Caco-2 (cell line): Measurements from ENCODE around the gene PHYHIPL. TPM values are rescaled to one million over a fixed set of nuclear protein-coding genes. Genes with fewer than 3 reads are reported as not detected.

ENCODE experiments used
- BruUV-seq: library from RNA; stranded (reverse); fragments of 400-500 nt; replicated peaks from 2 replicates; lab custom pipeline; 2021; lab: Mats Ljungman, UMichigan
- CTCF ChIA-PET: fragments of 300-600 bp; sonication (Branson Sonifier 250); formaldehyde crosslinking; loops from one replicate; lab custom pipeline; 2022; ENCODE audit warnings: antibody characterized with exemption; lab: Charles Lee
- POLR2A ChIA-PET: fragments of 300-600 bp; sonication (Branson Sonifier 250); formaldehyde crosslinking; loops from one replicate; lab custom pipeline; 2022; ENCODE audit warnings: antibody characterized with exemption; lab: Charles Lee
- DNase-seq, 2 experiments: peaks; one replicate each; pipeline versions ENCODE4 v3.0.0 to v3.0.0-alpha.2; 2020 to 2022
- H3K27me3 ChIP-seq: replicated peaks from 2 replicates; pipeline ENCODE4 v1.6.0; 2011; ENCODE audit warnings: low read length; ENCODE audit not compliant: control insufficient read depth, insufficient read depth
- H3K36me3 ChIP-seq: 2 replicates; pipeline ENCODE4 v1.5.1; 2011; ENCODE audit warnings: low read length; ENCODE audit not compliant: control insufficient read depth, insufficient read depth
- H3K4me1 ChIP-seq: fragments of 250-450 bp; sonication (Bioruptor Pico); 2 replicates; pipeline ENCODE4 v1.5.1; 2020; ENCODE audit warnings: mild to moderate bottlenecking
- H3K4me3 ChIP-seq: 2 replicates; pipeline ENCODE4 v1.5.1; 2011; ENCODE audit warnings: low read depth, mild to moderate bottlenecking, control low read depth, low read length
- H3K9me3 ChIP-seq: fragments of 250-450 bp; sonication (Bioruptor Pico); 2 replicates; pipeline ENCODE4 v1.5.1; 2020; ENCODE audit warnings: mild to moderate bottlenecking, moderate library complexity
- H3K27ac Mint-ChIP-seq: one replicate; pipeline ENCODE4 v1.8.0; 2022; ENCODE audit warnings: mixed read lengths; ENCODE audit not compliant: unreplicated experiment
- H3K27me3 Mint-ChIP-seq: one replicate; pipeline ENCODE4 v1.8.0; 2022; ENCODE audit warnings: mixed read lengths; ENCODE audit not compliant: insufficient read depth, unreplicated experiment
- H3K36me3 Mint-ChIP-seq: one replicate; pipeline ENCODE4 v1.8.0; 2022; ENCODE audit warnings: mild to moderate bottlenecking, mixed read lengths; ENCODE audit not compliant: insufficient read depth, unreplicated experiment
- H3K4me1 Mint-ChIP-seq: one replicate; pipeline ENCODE4 v1.8.0; 2022; ENCODE audit warnings: low read depth, mixed read lengths; ENCODE audit not compliant: unreplicated experiment
- H3K4me3 Mint-ChIP-seq: one replicate; pipeline ENCODE4 v1.8.0; 2022; ENCODE audit warnings: mild to moderate bottlenecking, moderate library complexity, mixed read lengths; ENCODE audit not compliant: unreplicated experiment
- H3K9me3 Mint-ChIP-seq: one replicate; pipeline ENCODE4 v1.8.0; 2022; ENCODE audit warnings: mixed read lengths; ENCODE audit not compliant: unreplicated experiment
- CTCF ChIP-seq, 2 experiments: fragments of 200-600 bp in 1 of 2; IDR thresholded peaks; 1 replicate in 1 of 2; 2 replicates in 1 of 2; pipeline versions ENCODE4 v1.5.1 to v1.8.0; 2011 to 2022; ENCODE audit warnings: antibody characterized with exemption in 1 of 2, control low read depth in 1 of 2, inconsistent platforms in 1 of 2, low read depth in 1 of 2, low read length in 1 of 2, mild to moderate bottlenecking in 1 of 2, moderate library complexity in 1 of 2; ENCODE audit not compliant: insufficient read depth in 1 of 2, severe bottlenecking in 1 of 2, unreplicated experiment in 1 of 2
- intact Hi-C: fragments of 100-400 bp; cut with micrococcal nuclease; formaldehyde crosslinking; loops from one replicate; pipeline ENCODE4 v1.10.0; 2022; ENCODE audit not compliant: unreplicated experiment
- total RNA-seq: library from RNA; stranded (reverse); gene quantifications from 2 replicates; pipeline ENCODE4 v1.2.3, GENCODE V29; 2022

The PHYHIPL gene
- total RNA-seq, 1 experiment from 2014 or later, result 48.1 TPM

- Mint-ChIP-seq H3K4me3 (no peak overlapping the region), H3K36me3 (no peaks in the 10 kb centered on the region), H3K27ac (no peak overlapping the region), H3K9me3 (no peaks in the 10 kb centered on the region), H3K27me3 (peaks cover 12% of the 10 kb centered on the region), H3K4me1 (no peaks in the 10 kb centered on the region)
- BruUV-seq, result no TSS peak
- Histone ChIP-seq H3K4me1 (no peaks in the 10 kb centered on the region), H3K4me3 (no peak overlapping the region), H3K9me3 (no peaks in the 10 kb centered on the region), H3K27me3 (no peaks in the 10 kb centered on the region; the same call in none of the 2 replicates), H3K36me3 (no peaks in the 10 kb centered on the region)
- DNase-seq, result no peak
- intact Hi-C loops, result no loop called here
- POLR2A ChIA-PET, result no interaction called here
- no peak for TF ChIP-seq CTCF (IDR thresholded peaks at IDR 0.05; ENCODE audit: insufficient read depth in 1 of 2, low read depth in 1 of 2, low read length in 1 of 2, severe bottlenecking in 1 of 2, unreplicated experiment in 1 of 2)
- CTCF ChIA-PET, result no interaction called here
Observed at GRCh38 chr10:59271160-59271559, 94.7 kb downstream of the PHYHIPL start.

- no peaks in the 10 kb centered on the region for H3K9me3 Mint-ChIP-seq
- no peak overlapping the region for H3K4me3 Mint-ChIP-seq
- H3K4me1 Mint-ChIP-seq, result no peaks in the 10 kb centered on the region
- Histone ChIP-seq H3K27me3 (no peaks in the 10 kb centered on the region; the same call in none of the 2 replicates), H3K4me3 (no peak overlapping the region), H3K9me3 (no peaks in the 10 kb centered on the region), H3K36me3 (no peaks in the 10 kb centered on the region), H3K4me1 (no peaks in the 10 kb centered on the region)
- ChIA-PET CTCF (no interaction called here), POLR2A (no interaction called here)
- DNase-seq, result no peak
- peaks cover 12% of the 10 kb centered on the region for H3K27me3 Mint-ChIP-seq
- no peaks in the 10 kb centered on the region for H3K36me3 Mint-ChIP-seq
- H3K27ac Mint-ChIP-seq, result no peak overlapping the region
- intact Hi-C loops, result no loop called here
- BruUV-seq, result no TSS peak
- TF ChIP-seq CTCF (IDR thresholded peaks at IDR 0.05; ENCODE audit: insufficient read depth in 1 of 2, low read depth in 1 of 2, low read length in 1 of 2, severe bottlenecking in 1 of 2, unreplicated experiment in 1 of 2), result no peak
Observed at GRCh38 chr10:59272061-59272460, 95.6 kb downstream of the PHYHIPL start.

GRCh38 chr10:59273445-59273844 lies 97.0 kb downstream of the PHYHIPL start:
- BruUV-seq, result no TSS peak
- H3K27ac Mint-ChIP-seq, result no peak overlapping the region
- DNase-seq, result no peak
- peaks cover 14% of the 10 kb centered on the region for H3K27me3 Mint-ChIP-seq
- no peaks in the 10 kb centered on the region for H3K4me1 ChIP-seq
- H3K27me3 ChIP-seq, result no peaks in the 10 kb centered on the region; the same call in none of the 2 replicates
- no peak for TF ChIP-seq CTCF (IDR thresholded peaks at IDR 0.05; ENCODE audit: insufficient read depth in 1 of 2, low read depth in 1 of 2, low read length in 1 of 2, severe bottlenecking in 1 of 2, unreplicated experiment in 1 of 2)
- ChIA-PET POLR2A (no interaction called here), CTCF (no interaction called here)
- no peaks in the 10 kb centered on the region for H3K36me3 Mint-ChIP-seq
- H3K36me3 ChIP-seq, result no peaks in the 10 kb centered on the region
- H3K4me1 Mint-ChIP-seq, result no peaks in the 10 kb centered on the region
- intact Hi-C loops, result no loop called here
- H3K9me3 Mint-ChIP-seq, result no peaks in the 10 kb centered on the region
- H3K9me3 ChIP-seq, result no peaks in the 10 kb centered on the region
- H3K4me3 ChIP-seq, result no peak overlapping the region
- H3K4me3 Mint-ChIP-seq, result no peak overlapping the region
